Kidney (tissue), 14 donors: ENCODE data around the gene DLG2. TPM values are rescaled to one million over a fixed set of nuclear protein-coding genes. Genes with fewer than 3 reads are reported as not detected.

Source experiments
- DNase-seq, 5 donors: peaks; one replicate each; pipeline ENCODE4 v3.0.0-alpha.2; 2013 to 2020
- FAIRE-seq: peaks from 2 replicates; lab custom pipeline; 2012; peaks lifted over from hg19 to GRCh38; lab: Jason Lieb, UNC
- H3K27ac ChIP-seq, 2 donors: one replicate each; pipeline ENCODE4 v1.7.0; 2013; ENCODE audit warnings: low read depth in 2 of 2, low read length in 2 of 2, inconsistent platforms in 1 of 2
- H3K27me3 ChIP-seq: one replicate; pipeline ENCODE4 v1.7.1; 2013; ENCODE audit warnings: low read length, inconsistent platforms; ENCODE audit not compliant: control insufficient read depth, insufficient read depth
- H3K36me3 ChIP-seq, 3 donors: one replicate each; pipeline versions ENCODE4 v1.7.0 to v1.7.1; 2013; ENCODE audit warnings: low read length in 3 of 3, control low read depth in 1 of 3, inconsistent platforms in 1 of 3; ENCODE audit not compliant: insufficient read depth in 3 of 3, control insufficient read depth in 2 of 3
- H3K4me1 ChIP-seq, 3 donors: one replicate each; pipeline versions ENCODE4 v1.7.0 to v1.7.1; 2013; ENCODE audit warnings: low read length in 3 of 3, inconsistent platforms in 1 of 3, low read depth in 1 of 3; ENCODE audit not compliant: control insufficient read depth in 2 of 3, insufficient read depth in 2 of 3
- H3K4me3 ChIP-seq, 3 donors: one replicate each; pipeline versions ENCODE4 v1.7.0 to v1.8.1; 2013; ENCODE audit warnings: low read length in 3 of 3, control low read depth in 1 of 3, inconsistent platforms in 1 of 3
- H3K9ac ChIP-seq, 3 donors: one replicate each; pipeline versions ENCODE4 v1.7.0 to v1.7.1; 2013; ENCODE audit warnings: low read length in 3 of 3, control low read depth in 1 of 3, inconsistent platforms in 1 of 3
- H3K9me3 ChIP-seq, 3 donors: one replicate each; pipeline versions ENCODE4 v1.7.0 to v1.7.1; 2013; ENCODE audit warnings: low read length in 3 of 3, control low read depth in 1 of 3, inconsistent platforms in 1 of 3; ENCODE audit not compliant: control insufficient read depth in 2 of 3, insufficient read depth in 1 of 3
- CTCF ChIP-seq: IDR thresholded peaks from 3 replicates; pipeline ENCODE4 v1.5.1; 2012; ENCODE audit warnings: mild to moderate bottlenecking, moderate library complexity, borderline replicate concordance; ENCODE audit not compliant: insufficient read depth; ENCODE audit errors: extremely low read depth
- intact Hi-C: fragments of 100-400 bp; cut with DNase I; formaldehyde crosslinking; loops from one replicate; pipeline ENCODE4 v1.11.1; 2022
- polyA plus RNA-seq: library from polyadenylated mRNA; stranded (reverse); fragments of 350-450 nt; fragmentation: Illumina TruSeq; extraction: RNeasy Lipid Tissue Mini Kit (QIAGEN cat#74804); gene quantifications from one replicate; pipeline ENCODE4 v1.2.3, GENCODE V29; 2014; ENCODE audit warnings: low read depth, low replicate concordance; ENCODE audit not compliant: insufficient read depth
- total RNA-seq: library from RNA; stranded (reverse); fragmentation: NEBNext Ultra II Directional; extraction: Animal tissue kit (Norgen Biotek cat#: 25700); gene quantifications from one replicate; pipeline ENCODE4 v1.2.1, GENCODE V29; 2021
- donor health status: control.
- donor health status: control.
- donor health status: control.
- donor health status: control.
- donor health status: control.
- donor health status: DM: yes; HTN: yes; CAD: no.
- donor health status: Normal renal cell carcinoma (clear cell type).

Gene DLG2
- total and polyA plus RNA-seq, 2 donors from 2014 or later = 2.9 to 7.2 TPM

- no peak overlapping the region for H3K27ac ChIP-seq
- no peaks in the 10 kb centered on the region for H3K36me3 ChIP-seq
- H3K9me3 ChIP-seq = peaks cover 0 to 8% (median 0%) of the 10 kb centered on the region in 3 donors
- H3K9ac ChIP-seq = no peak overlapping the region
- H3K4me3 ChIP-seq = no peak overlapping the region
- no peaks in the 10 kb centered on the region for H3K4me1 ChIP-seq
- intact Hi-C loops = no loop called here
- FAIRE-seq (no peak), DNase-seq (no peak)
- no peak for TF ChIP-seq CTCF
- H3K27me3 ChIP-seq = no peaks in the 10 kb centered on the region
Observed at GRCh38 chr11:84775503-84775902, 851.6 kb downstream of the DLG2 start.

GRCh38 chr11:84763931-84764330 lies 863.2 kb downstream of the DLG2 start:
- Histone ChIP-seq H3K9me3 (no peaks in the 10 kb centered on the region), H3K4me3 (no peak overlapping the region), H3K4me1 (no peaks in the 10 kb centered on the region), H3K36me3 (no peaks in the 10 kb centered on the region), H3K9ac (no peak overlapping the region), H3K27ac (no peak overlapping the region), H3K27me3 (no peaks in the 10 kb centered on the region)
- intact Hi-C loops = no loop called here
- FAIRE-seq (no peak), DNase-seq (no peak)
- no peak for TF ChIP-seq CTCF

- H3K36me3 ChIP-seq = no peaks in the 10 kb centered on the region
- H3K4me3 ChIP-seq = no peak overlapping the region
- no peak for DNase-seq
- no peak overlapping the region for H3K27ac ChIP-seq
- FAIRE-seq = no peak
- no peaks in the 10 kb centered on the region for H3K4me1 ChIP-seq
- no peaks in the 10 kb centered on the region for H3K9me3 ChIP-seq
- TF ChIP-seq CTCF = no peak
- intact Hi-C loops = no loop called here
- H3K27me3 ChIP-seq = no peaks in the 10 kb centered on the region
- H3K9ac ChIP-seq = no peak overlapping the region
Observed at GRCh38 chr11:84757711-84758110, 869.4 kb downstream of the DLG2 start.

GRCh38 chr11:84751371-84751770 lies 875.8 kb downstream of the DLG2 start:
- no peak for FAIRE-seq
- intact Hi-C loops = no loop called here
- Histone ChIP-seq H3K27ac (no peak overlapping the region), H3K4me1 (no peaks in the 10 kb centered on the region), H3K9ac (no peak overlapping the region), H3K36me3 (no peaks in the 10 kb centered on the region), H3K4me3 (no peak overlapping the region), H3K9me3 (no peaks in the 10 kb centered on the region), H3K27me3 (no peaks in the 10 kb centered on the region)
- TF ChIP-seq CTCF = no peak
- no peak for DNase-seq
